Large intestine (tissue), 12 donors: ENCODE measurements around the gene ZC3H15. TPM values are rescaled to one million over a fixed set of nuclear protein-coding genes. Genes with fewer than 3 reads are reported as not detected.
"Not testable (repeated sequence)": the region's sequence is repeated elsewhere in the genome, so short reads cannot be mapped to it uniquely, and the experiment has no call there.

ENCODE experiments used
- DNase-seq, 2 donors: peaks; one replicate each; pipeline versions ENCODE4 v3.0.0 to v3.0.0-alpha.2; 2013
- H3K27ac ChIP-seq: one replicate; pipeline ENCODE4 v1.5.1; 2013; ENCODE audit warnings: low read length
- H3K27me3 ChIP-seq: 2 replicates; pipeline ENCODE4 v1.6.1; 2013; ENCODE audit warnings: low read length; ENCODE audit not compliant: control insufficient read depth, insufficient read depth
- H3K36me3 ChIP-seq: 2 replicates; pipeline ENCODE4 v1.6.1; 2013; ENCODE audit warnings: low read length; ENCODE audit not compliant: control insufficient read depth, insufficient read depth
- H3K4me1 ChIP-seq: one replicate; pipeline ENCODE4 v1.6.1; 2013; ENCODE audit warnings: low read length; ENCODE audit not compliant: control insufficient read depth, insufficient read depth
- H3K4me3 ChIP-seq: one replicate; pipeline ENCODE4 v1.5.1; 2013; ENCODE audit warnings: low read length
- H3K9me3 ChIP-seq: one replicate; pipeline ENCODE4 v1.6.1; 2013; ENCODE audit warnings: mild to moderate bottlenecking, low read depth, low read length, moderate library complexity; ENCODE audit not compliant: control insufficient read depth
- WGBS: methylation state at CpG from one replicate; pipeline ENCODE4 v1.1.5; 2013; ENCODE audit warnings: low lambda C conversion rate; ENCODE audit not compliant: insufficient coverage; 5-methylcytosine and 5-hydroxymethylcytosine counted together
- long read RNA-seq, 11 donors: transcript quantifications; one replicate each; lab custom pipeline, GENCODE V29; 2026
- polyA plus RNA-seq: library from polyadenylated mRNA; unstranded; fragments of 120-200 nt; gene quantifications from one replicate; pipeline ENCODE4 v1.2.1, GENCODE V29; 2013

Gene ZC3H15
- 87.7 TPM for polyA plus RNA-seq
- long read RNA-seq, donor 1, transcript ZC3H15-201 (10 exons, 2,138 nt) = major isoform, 21 of 36 reads
- long read RNA-seq, donor 1, partial matches to known transcripts = 15 of 36 reads
- long read RNA-seq, donor 1, other reads (novel, unspliced or antisense) = 0 of 36 reads
- long read RNA-seq, donor 2, transcript ZC3H15-201 (10 exons, 2,138 nt) = major isoform, 29 of 69 reads
- long read RNA-seq, donor 2, partial matches to known transcripts = 39 of 69 reads
- long read RNA-seq, donor 2, other reads (novel, unspliced or antisense) = 0 of 69 reads
- long read RNA-seq, donor 3 = 0 reads
- long read RNA-seq, donor 4, partial matches to known transcripts = 0 of 2 reads
- long read RNA-seq, donor 4, other reads (novel, unspliced or antisense) = 0 of 2 reads
- long read RNA-seq, donor 5, transcript ZC3H15-201 (10 exons, 2,138 nt) = major isoform, 14 of 26 reads
- long read RNA-seq, donor 5, partial matches to known transcripts = 11 of 26 reads
- long read RNA-seq, donor 5, other reads (novel, unspliced or antisense) = 0 of 26 reads
- long read RNA-seq, donor 6, transcript ZC3H15-201 (10 exons, 2,138 nt) = major isoform, 9 of 38 reads
- long read RNA-seq, donor 6, partial matches to known transcripts = 29 of 38 reads
- long read RNA-seq, donor 6, other reads (novel, unspliced or antisense) = 0 of 38 reads
- long read RNA-seq, donor 7, transcript ZC3H15-201 (10 exons, 2,138 nt) = major isoform, 7 of 20 reads
- long read RNA-seq, donor 7, partial matches to known transcripts = 13 of 20 reads
- long read RNA-seq, donor 7, other reads (novel, unspliced or antisense) = 0 of 20 reads
- long read RNA-seq, donor 8, transcript ZC3H15-201 (10 exons, 2,138 nt) = major isoform, 18 of 80 reads
- long read RNA-seq, donor 8, partial matches to known transcripts = 61 of 80 reads
- long read RNA-seq, donor 8, other reads (novel, unspliced or antisense) = 0 of 80 reads
- long read RNA-seq, donor 9, transcript ZC3H15-201 (10 exons, 2,138 nt) = major isoform, 19 of 50 reads
- long read RNA-seq, donor 9, partial matches to known transcripts = 31 of 50 reads
- long read RNA-seq, donor 9, other reads (novel, unspliced or antisense) = 0 of 50 reads
- long read RNA-seq, donor 10, transcript ZC3H15-201 (10 exons, 2,138 nt) = major isoform, 19 of 69 reads
- long read RNA-seq, donor 10, partial matches to known transcripts = 50 of 69 reads
- long read RNA-seq, donor 10, other reads (novel, unspliced or antisense) = 0 of 69 reads
- long read RNA-seq, donor 11, transcript ZC3H15-201 (10 exons, 2,138 nt) = major isoform, 20 of 49 reads
- long read RNA-seq, donor 11, partial matches to known transcripts = 26 of 49 reads
- long read RNA-seq, donor 11, other reads (novel, unspliced or antisense) = 0 of 49 reads

- 0% methylated on average over 1 of the region's 63 CpGs for WGBS
- H3K4me1 ChIP-seq = peaks cover 7% of the 10 kb centered on the region
- H3K27ac ChIP-seq = peak within 1 kb of the TSS; percentile 94
- H3K4me3 ChIP-seq = peak within 1 kb of the TSS; percentile 89
- peak; percentile 99 for DNase-seq
- H3K9me3 ChIP-seq = no peaks in the 10 kb centered on the region
- no peaks in the 10 kb centered on the region for H3K36me3 ChIP-seq
- no peaks in the 10 kb centered on the region for H3K27me3 ChIP-seq
These were observed at the start of gene ZC3H15 for GRCh38 chr2:186485871-186486650. Gene ZC3H15 (plus strand): TSS chr2:186486260. CDS start chr2:186486383, 123 bp downstream.

DNA sequence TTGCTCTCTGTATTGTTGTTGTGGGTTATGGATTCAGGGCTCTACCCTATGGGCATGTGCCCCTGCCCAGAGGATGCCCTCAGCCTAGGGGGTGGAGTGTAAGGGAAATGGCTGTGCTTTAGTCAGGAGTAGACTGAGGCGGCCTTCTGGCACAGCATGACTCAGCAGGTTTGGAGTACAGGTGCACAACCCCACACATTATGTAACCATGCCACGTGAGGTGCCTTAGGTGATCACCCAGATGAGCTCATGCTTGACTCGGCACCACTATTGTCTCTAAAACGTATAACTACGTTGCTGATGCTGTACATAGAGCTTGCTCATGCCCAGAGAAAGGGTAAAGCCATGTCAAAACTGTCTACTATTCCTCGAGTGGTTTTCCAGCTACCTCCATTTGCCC lies 48.3 kb upstream of the ZC3H15 start:
- no CpG with 5 or more reads among the region's 6 CpGs for WGBS

GRCh38 chr2:186439673-186440095 lies 46.4 kb upstream of the ZC3H15 start:
- not testable (repeated sequence) for H3K4me3 ChIP-seq, H3K4me1 ChIP-seq, H3K27me3 ChIP-seq
- peaks cover 20% of the 10 kb centered on the region for H3K9me3 ChIP-seq
- peak overlapping the region; percentile 48 for H3K27ac ChIP-seq
- H3K36me3 ChIP-seq = peaks cover 15% of the 10 kb centered on the region
- no CpG with 5 or more reads among the region's 5 CpGs for WGBS
- peak; percentile 57 to 63 for DNase-seq

More for the DNA sequence above, 48.3 kb upstream of the ZC3H15 start:
- no peak for DNase-seq
- H3K9me3 ChIP-seq = peaks cover 20% of the 10 kb centered on the region
- no peak overlapping the region for H3K27ac ChIP-seq
- H3K4me3 ChIP-seq = no peak overlapping the region
- H3K4me1 ChIP-seq = no peaks in the 10 kb centered on the region
- peaks cover 17% of the 10 kb centered on the region for H3K36me3 ChIP-seq
- H3K27me3 ChIP-seq = no peaks in the 10 kb centered on the region

- Histone ChIP-seq H3K27ac (peak overlapping the region; percentile 32), H3K27me3 (no peaks in the 10 kb centered on the region), H3K9me3 (peaks cover 20% of the 10 kb centered on the region), H3K36me3 (peaks cover 15% of the 10 kb centered on the region), H3K4me3 (no peak overlapping the region), H3K4me1 (no peaks in the 10 kb centered on the region)
- DNase-seq = no peak
- WGBS = 67% methylated on average over 1 of the region's 3 CpGs
These were observed 45.6 kb upstream of the ZC3H15 start for GRCh38 chr2:186440506-186440905.

GRCh38 chr2:186442885-186443284 lies 43.2 kb upstream of the ZC3H15 start:
- Histone ChIP-seq H3K27ac (no peak overlapping the region), H3K36me3 (peaks cover under 1% of the 10 kb centered on the region), H3K4me1 (no peaks in the 10 kb centered on the region), H3K4me3 (no peak overlapping the region), H3K27me3 (no peaks in the 10 kb centered on the region), H3K9me3 (peaks cover 14% of the 10 kb centered on the region)
- no CpG with 5 or more reads among the region's 3 CpGs for WGBS
- DNase-seq = no peak

DNA sequence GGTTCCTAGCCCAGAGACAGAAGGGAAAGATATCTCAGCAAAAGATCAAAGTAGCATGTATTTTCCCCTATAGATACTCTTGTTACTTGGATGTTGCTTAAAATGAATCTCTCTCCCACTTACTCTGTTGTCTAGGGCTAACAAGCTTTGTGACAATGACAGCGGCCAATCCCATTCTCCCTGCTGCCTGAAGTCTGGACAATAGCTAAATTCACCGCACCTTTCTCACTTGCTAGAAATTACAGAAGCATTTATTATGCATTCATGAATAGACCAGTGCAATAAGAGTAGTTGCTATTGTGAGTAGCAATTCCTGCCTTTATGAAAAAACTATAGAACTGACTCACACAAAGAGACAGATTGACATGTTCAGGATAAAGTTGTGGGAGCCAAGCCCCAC lies 42.2 kb upstream of the ZC3H15 start:
- no peaks in the 10 kb centered on the region for H3K36me3 ChIP-seq
- no peaks in the 10 kb centered on the region for H3K27me3 ChIP-seq
- no CpG with 5 or more reads among the region's 2 CpGs for WGBS
- DNase-seq = no peak
- no peak overlapping the region for H3K27ac ChIP-seq
- no peak overlapping the region for H3K4me3 ChIP-seq
- peaks cover 6% of the 10 kb centered on the region for H3K9me3 ChIP-seq
- no peaks in the 10 kb centered on the region for H3K4me1 ChIP-seq

- Histone ChIP-seq H3K27me3 (no peaks in the 10 kb centered on the region), H3K4me1 (no peaks in the 10 kb centered on the region), H3K4me3 (no peak overlapping the region), H3K27ac (no peak overlapping the region), H3K9me3 (no peaks in the 10 kb centered on the region), H3K36me3 (no peaks in the 10 kb centered on the region)
- DNase-seq = no peak
- 89% methylated on average over 4 of the region's 4 CpGs for WGBS
These were observed 40.6 kb upstream of the ZC3H15 start for GRCh38 chr2:186445506-186445905.

- H3K4me3 ChIP-seq = no peak overlapping the region
- no peaks in the 10 kb centered on the region for H3K9me3 ChIP-seq
- no peaks in the 10 kb centered on the region for H3K27me3 ChIP-seq
- no peak for DNase-seq
- H3K36me3 ChIP-seq = peaks cover 6% of the 10 kb centered on the region
- H3K27ac ChIP-seq = no peak overlapping the region
- peaks cover 5% of the 10 kb centered on the region for H3K4me1 ChIP-seq
These were observed 30.4 kb upstream of the ZC3H15 start for GRCh38 chr2:186455613-186456012.

DNA sequence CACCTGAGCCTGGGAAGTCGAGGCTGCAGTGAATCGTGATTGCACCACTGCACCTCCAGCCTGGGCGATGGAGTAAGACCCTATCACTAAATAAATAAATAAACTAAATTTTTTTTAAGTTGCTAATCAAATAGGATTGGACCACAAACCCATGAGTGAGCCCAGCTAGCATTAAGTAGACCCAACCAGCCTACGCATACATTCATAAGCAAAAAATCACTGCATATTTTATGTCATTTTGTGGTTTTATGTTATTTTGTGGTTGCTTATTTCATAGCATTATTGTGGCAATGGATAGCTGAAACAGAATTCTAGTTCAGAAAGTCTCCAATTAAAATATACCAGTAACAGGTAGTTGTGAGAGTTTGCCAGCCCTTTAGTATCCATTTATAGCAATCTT lies 29.1 kb upstream of the ZC3H15 start:
- no peak for DNase-seq
- H3K27ac ChIP-seq = no peak overlapping the region
- H3K27me3 ChIP-seq = no peaks in the 10 kb centered on the region
- no peak overlapping the region for H3K4me3 ChIP-seq
- no peaks in the 10 kb centered on the region for H3K9me3 ChIP-seq
- H3K36me3 ChIP-seq = peaks cover 6% of the 10 kb centered on the region
- WGBS = no CpG with 5 or more reads among the region's 4 CpGs
- peaks cover 5% of the 10 kb centered on the region for H3K4me1 ChIP-seq
